OCI-LY7 (cell line): Measurements from ENCODE around the gene DLGAP1.

Experiments used
- CTCF ChIP-seq: fragments of 200-600 bp; sonication (generic); conservative IDR thresholded peaks from 2 replicates; pipeline ENCODE4 v1.5.1; 2014; ENCODE audit warnings: mild to moderate bottlenecking, antibody characterized with exemption, low read length, moderate library complexity, mixed read lengths
- EZH2phosphoT487 ChIP-seq: fragments of 200-600 bp; sonication (generic); IDR thresholded peaks from 2 replicates; pipeline ENCODE4 v1.6.1; 2018; ENCODE audit warnings: low read depth, borderline replicate concordance, mild to moderate bottlenecking, mixed run types, antibody characterized with exemption, low read length, moderate library complexity, mixed read lengths

GRCh38 chr18:4093676-4094075, 361.4 kb downstream of the DLGAP1 start:
- TF ChIP-seq CTCF (no peak), EZH2phosphoT487 (no peak)
